Measurements from ENCODE around the gene CEACAM6.

CEACAM6 gene

DNA sequence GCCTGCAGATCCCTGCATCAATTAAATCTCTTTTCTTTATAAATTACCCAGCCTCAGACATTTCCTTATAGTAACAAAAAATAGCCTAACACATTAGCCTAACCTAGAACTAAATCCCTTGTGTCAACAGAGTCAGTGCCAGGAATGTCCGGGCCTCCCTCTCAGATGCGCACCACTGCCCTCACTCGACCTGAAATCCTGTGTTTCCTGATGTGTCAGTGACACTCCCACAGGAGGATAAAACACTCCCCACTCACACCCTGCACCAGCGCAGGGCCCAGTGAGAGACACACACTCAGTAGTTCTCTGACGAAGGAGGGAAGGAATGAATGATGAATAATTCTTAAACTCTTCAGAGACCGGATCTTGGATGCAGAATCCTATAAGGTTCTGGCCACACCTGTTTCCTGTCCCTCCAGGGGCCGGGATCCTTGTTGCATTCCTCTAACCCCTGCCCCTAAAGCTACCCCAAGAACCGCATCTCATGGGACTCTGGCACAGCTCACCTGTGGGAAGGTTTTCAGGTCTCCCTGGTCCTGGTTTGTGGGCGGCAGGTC, 44.2 kb downstream of the CEACAM6 start:
- DNase-seq: no peak

GRCh38 chr19:41801031-41801430, 45.7 kb downstream of the CEACAM6 start:
- DNase-seq: no peak

- no peak for DNase-seq
Observed at GRCh38 chr19:41801792-41802211, 46.5 kb downstream of the CEACAM6 start.

DNA sequence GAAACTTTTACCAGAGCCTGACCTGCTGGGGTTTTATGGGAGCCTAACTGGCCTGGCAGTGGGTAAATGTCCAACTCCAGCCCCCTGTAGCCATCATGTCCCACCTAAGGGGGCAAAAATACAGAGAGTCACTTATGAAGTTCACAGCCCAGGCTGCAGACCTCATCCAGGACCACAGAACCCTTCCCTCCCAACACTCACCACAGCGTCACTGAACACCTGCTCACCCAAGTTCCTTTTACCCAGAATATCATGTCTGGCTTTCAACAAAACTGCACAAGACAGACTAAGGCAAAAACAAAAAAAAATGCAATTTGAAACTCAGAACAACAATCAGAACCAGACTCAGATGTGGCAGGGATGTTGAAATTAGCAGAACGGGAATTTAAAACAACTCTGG, 47.4 kb downstream of the CEACAM6 start:
- DNase-seq: no peak

DNA sequence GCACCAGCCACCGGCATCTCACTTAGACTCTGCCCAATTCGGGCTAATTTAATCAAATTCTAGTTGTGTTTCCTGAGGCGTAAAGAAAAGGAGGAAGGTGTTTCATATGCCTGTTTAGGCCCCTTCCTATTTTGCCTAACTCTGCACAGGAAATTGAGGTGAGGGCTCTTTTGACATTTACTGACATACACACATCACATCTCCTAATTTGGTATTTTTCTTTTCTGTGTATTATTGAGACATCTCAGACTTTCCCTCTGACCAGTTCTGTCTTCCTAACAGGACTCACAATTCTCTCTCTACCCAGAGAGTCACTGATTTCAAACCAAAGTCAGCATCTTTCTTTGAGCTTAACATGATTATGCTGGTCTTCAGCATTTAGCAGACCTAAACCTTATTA, 49.0 kb downstream of the CEACAM6 start:
- peak in 1 of 5 donors; percentile 21 for DNase-seq

- DNase-seq: no peak
Observed at GRCh38 chr19:41807176-41807575, 51.8 kb downstream of the CEACAM6 start.

GRCh38 chr19:41808663-41809566, 53.6 kb downstream of the CEACAM6 start:
- no peak for DNase-seq

DNA sequence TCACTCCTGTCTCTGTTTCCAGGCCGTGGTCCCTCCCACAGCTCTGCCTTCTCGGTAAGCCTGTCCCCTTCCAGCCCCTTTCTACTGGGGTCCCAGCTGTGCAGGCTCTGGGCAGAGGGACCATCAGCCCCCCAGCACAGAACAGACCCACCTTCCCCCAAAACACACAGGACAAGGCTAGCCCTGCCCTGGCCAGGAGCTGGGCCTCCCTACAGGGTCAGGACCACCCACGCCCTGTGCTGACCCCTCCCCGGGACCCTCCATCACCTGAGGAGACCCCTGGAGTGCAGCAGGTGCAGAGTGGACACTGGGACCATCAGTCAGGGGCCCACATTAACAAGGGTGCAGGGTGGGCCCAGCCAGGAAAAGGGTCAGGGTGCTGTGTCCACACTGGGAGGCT, 55.0 kb downstream of the CEACAM6 start:
- DNase-seq: no peak

DNA sequence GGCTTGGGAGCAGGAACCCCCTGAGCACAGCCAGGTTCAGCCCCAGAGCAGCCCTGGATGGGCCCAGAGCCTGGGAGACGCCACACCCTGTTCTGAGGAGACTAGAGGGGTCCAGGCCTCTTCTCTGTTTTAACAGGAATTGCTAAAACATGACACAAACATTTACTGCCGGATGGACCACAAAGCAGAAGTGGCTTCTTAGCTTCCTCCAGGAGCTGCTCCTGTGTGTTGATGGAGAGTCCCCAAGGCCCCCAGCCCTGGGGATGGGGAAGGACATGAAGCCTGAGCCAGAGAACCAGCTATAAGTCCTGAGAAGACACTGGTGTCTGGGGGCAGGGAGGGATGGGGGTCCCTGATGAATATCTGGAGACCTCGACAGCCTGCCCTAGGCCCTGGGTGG, 55.7 kb downstream of the CEACAM6 start:
- no peak for DNase-seq

DNA sequence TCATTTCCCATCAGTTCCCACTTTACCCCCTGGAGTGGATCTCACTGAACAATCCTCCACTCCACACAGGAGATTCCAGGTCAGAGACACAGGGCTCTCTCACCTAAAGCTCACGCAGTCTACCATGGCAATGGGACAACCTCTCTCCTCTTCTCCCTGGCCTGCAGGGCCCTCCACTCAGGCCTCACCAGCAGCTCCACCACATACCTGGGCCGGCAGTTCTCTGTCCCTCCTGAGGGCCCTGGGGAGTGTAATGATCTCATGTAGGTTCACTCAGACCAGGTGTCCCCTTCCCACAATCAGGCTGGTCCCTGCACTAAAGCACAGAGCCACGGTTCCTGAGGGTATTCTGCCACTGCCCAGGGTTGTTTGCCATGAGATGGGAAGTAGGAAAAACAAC, 56.7 kb downstream of the CEACAM6 start:
- no peak for DNase-seq

DNA sequence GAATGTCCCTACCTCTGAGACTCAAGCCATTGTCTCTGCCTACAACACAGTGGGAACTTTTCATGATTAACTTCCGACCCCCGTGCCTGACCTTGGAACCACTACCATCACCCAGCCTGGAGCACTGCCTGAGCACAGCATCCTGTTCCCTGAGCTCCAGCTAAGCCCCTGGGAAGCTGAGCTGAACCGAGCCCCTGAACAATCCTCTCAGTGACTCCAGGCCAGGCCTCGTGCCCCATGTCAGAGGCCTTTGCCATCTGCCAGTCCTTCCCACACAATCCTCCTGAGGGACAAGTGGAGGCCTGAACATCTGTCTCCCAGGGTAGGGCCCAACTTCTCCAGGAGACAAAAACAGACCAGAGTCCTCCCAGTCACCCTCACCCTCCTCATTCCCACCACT, 58.6 kb downstream of the CEACAM6 start:
- DNase-seq: no peak

DNA sequence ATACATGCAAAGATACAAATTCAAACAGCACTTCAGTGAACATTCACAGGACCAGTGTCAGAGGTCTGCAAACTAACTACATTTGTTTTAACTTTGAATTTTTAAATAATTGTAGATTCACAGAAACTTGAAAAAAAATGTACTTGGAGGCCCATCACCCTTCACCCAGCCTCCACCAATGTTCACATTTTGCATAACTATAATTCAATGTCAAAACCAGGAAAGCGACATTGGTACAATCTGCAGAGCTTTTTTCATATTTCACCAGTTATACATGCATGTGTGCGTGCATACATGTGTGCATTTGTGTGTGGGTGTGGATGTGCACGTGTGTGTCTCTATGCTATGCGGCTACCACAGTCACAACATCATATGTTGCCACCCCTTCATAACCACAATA, 60.0 kb downstream of the CEACAM6 start:
- DNase-seq: no peak

GRCh38 chr19:41816761-41817160, 61.4 kb downstream of the CEACAM6 start:
- DNase-seq: no peak

DNA sequence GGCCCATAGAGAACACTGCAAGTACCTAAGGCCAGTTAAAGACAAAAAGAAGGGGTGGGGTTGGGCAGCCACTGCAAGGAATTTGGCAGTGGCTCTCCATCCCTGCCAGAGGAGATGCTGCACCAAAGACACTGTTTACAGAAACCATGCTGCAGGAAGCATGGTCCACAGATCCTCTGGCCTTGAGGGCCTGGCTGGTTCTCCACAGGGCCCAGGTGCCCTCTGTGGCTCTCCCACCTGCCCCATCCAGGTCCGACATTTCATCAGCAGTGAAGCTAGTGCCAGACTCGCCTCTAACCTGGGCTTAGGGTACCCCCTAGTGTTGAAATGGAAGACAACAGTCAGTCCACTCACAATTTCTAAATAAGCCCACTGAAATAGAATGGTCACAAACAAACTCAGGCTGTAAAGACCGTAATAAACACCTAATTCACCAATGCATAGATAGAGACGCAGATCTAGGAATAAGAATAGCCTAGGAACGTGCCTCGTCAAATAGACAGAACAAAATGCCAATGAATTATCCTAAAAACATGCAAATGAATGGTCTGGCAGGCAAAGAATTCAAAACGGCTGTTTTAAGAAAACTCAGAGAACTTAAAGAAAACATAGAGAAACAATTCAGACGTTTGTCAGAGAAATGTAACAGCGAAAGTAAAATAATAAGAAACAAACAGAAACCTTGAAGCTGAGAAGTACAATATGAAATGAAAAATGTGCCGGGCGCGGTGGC, 65.8 kb downstream of the CEACAM6 start:
- peak in 3 of 5 donors; percentile 6 to 54 (median 27) for DNase-seq
